Activated gamma-delta T cell treated with anti-CD3 and anti-CD28 coated beads, Interleukin-2, amount 50 U/mL, for 16 hours (primary cell): ENCODE data around the gene PCMT1.
"Not testable (repeated sequence)": the region's sequence is repeated elsewhere in the genome, so short reads cannot be mapped to it uniquely, and the experiment has no call there.

ENCODE experiments used
- DNase-seq: peaks from one replicate; pipeline ENCODE4 v3.0.0-alpha.2; 2020; ENCODE audit warnings: low read depth

PCMT1 gene

GRCh38 chr6:149750136-149750609 lies 632 bp downstream of the PCMT1 start:
- DNase-seq = peak; percentile 25

GRCh38 chr6:149751239-149751638 lies 1.7 kb downstream of the PCMT1 start:
- no peak for DNase-seq

GRCh38 chr6:149751920-149752319 lies 2.4 kb downstream of the PCMT1 start:
- not testable (repeated sequence) for DNase-seq

GRCh38 chr6:149752600-149753373 lies 3.2 kb downstream of the PCMT1 start:
- DNase-seq = no peak

GRCh38 chr6:149753374-149753637 lies 3.8 kb downstream of the PCMT1 start:
- not testable (repeated sequence) for DNase-seq

GRCh38 chr6:149754548-149754947 lies 5.0 kb downstream of the PCMT1 start:
- no peak for DNase-seq

- DNase-seq = no peak
Observed at GRCh38 chr6:149755300-149756260, 6.0 kb downstream of the PCMT1 start.

GRCh38 chr6:149756261-149756636 lies 6.7 kb downstream of the PCMT1 start:
- no peak for DNase-seq

GRCh38 chr6:149761438-149761837 lies 11.9 kb downstream of the PCMT1 start:
- DNase-seq = no peak

GRCh38 chr6:149763866-149764265 lies 14.3 kb downstream of the PCMT1 start:
- no peak for DNase-seq

- DNase-seq = no peak
Observed at GRCh38 chr6:149766156-149766769, 16.7 kb downstream of the PCMT1 start.

- no peak for DNase-seq
Observed at GRCh38 chr6:149769676-149770075, 20.1 kb downstream of the PCMT1 start.

GRCh38 chr6:149771185-149771584 lies 21.6 kb downstream of the PCMT1 start:
- DNase-seq = no peak

- DNase-seq = no peak
Observed at GRCh38 chr6:149771925-149772324, 22.4 kb downstream of the PCMT1 start.

- DNase-seq = no peak
Observed at GRCh38 chr6:149777624-149778023, 28.1 kb downstream of the PCMT1 start.

GRCh38 chr6:149779644-149779963 lies 30.1 kb downstream of the PCMT1 start:
- no peak for DNase-seq

- DNase-seq = no peak
Observed at GRCh38 chr6:149781715-149782114, 32.2 kb downstream of the PCMT1 start.

GRCh38 chr6:149782337-149782736 lies 32.8 kb downstream of the PCMT1 start:
- DNase-seq = no peak

- no peak for DNase-seq
Observed at GRCh38 chr6:149783551-149783950, 34.0 kb downstream of the PCMT1 start.

- no peak for DNase-seq
Observed at GRCh38 chr6:149806127-149806526, 56.6 kb downstream of the PCMT1 start.

- DNase-seq = no peak
Observed at GRCh38 chr6:149809798-149810197, 60.3 kb downstream of the PCMT1 start.

- no peak for DNase-seq
Observed at GRCh38 chr6:149813351-149813750, 63.8 kb downstream of the PCMT1 start.

GRCh38 chr6:149815788-149816187 lies 66.2 kb downstream of the PCMT1 start:
- DNase-seq = no peak
